Neural cell (in vitro differentiated cells): ENCODE results near the gene GADL1. TPM values are rescaled to one million over a fixed set of nuclear protein-coding genes. Genes with fewer than 3 reads are reported as not detected.

Source experiments
- H2AFZ ChIP-seq: fragments of 200-600, 300-800 bp; sonication (generic), shearing (Covaris generic); 2 replicates; pipeline ENCODE4 v1.6.0; 2014; ENCODE audit warnings: low read depth, mild to moderate bottlenecking, antibody characterized with exemption, low read length, moderate library complexity
- H3F3A ChIP-seq: fragments of 200-600 bp; shearing (Covaris generic); 2 replicates; pipeline ENCODE4 v1.6.1; 2016; ENCODE audit warnings: mild to moderate bottlenecking, moderate library complexity, mixed read lengths, antibody characterized with exemption, low read length; ENCODE audit not compliant: insufficient read depth, poor library complexity, severe bottlenecking
- H3K27ac ChIP-seq: fragments of 200-600, 300-800 bp; sonication (generic), shearing (Covaris generic); 2 replicates; pipeline ENCODE4 v1.5.1; 2014; ENCODE audit warnings: mild to moderate bottlenecking, low read length, moderate library complexity
- H3K27me3 ChIP-seq: fragments of 300-800, 200-600 bp; sonication (generic), shearing (Covaris generic); 2 replicates; pipeline ENCODE4 v1.6.0; 2014; ENCODE audit warnings: mild to moderate bottlenecking, low read depth, low read length, moderate library complexity; ENCODE audit not compliant: insufficient read depth
- H3K36me3 ChIP-seq: fragments of 300-800, 200-600 bp; sonication (generic), shearing (Covaris generic); 2 replicates; pipeline ENCODE4 v1.5.1; 2014; ENCODE audit warnings: mild to moderate bottlenecking, antibody characterized with exemption, low read length, moderate library complexity; ENCODE audit not compliant: insufficient read depth
- H3K4me2 ChIP-seq: fragments of 300-800, 200-600 bp; sonication (generic), shearing (Covaris generic); 2 replicates; pipeline ENCODE4 v1.6.0; 2014; ENCODE audit warnings: mild to moderate bottlenecking, low read length
- H3K4me3 ChIP-seq: fragments of 300-800, 200-600 bp; sonication (generic), shearing (Covaris generic); 2 replicates; pipeline ENCODE4 v1.5.1; 2014; ENCODE audit warnings: mild to moderate bottlenecking, low read length, moderate library complexity
- H3K79me2 ChIP-seq: fragments of 200-600 bp; shearing (Covaris generic); replicated peaks from 2 replicates; pipeline ENCODE4 v1.6.0; 2014; ENCODE audit warnings: mild to moderate bottlenecking, low read length, moderate library complexity; ENCODE audit not compliant: insufficient read depth
- H3K9ac ChIP-seq: fragments of 300-800, 200-600 bp; sonication (generic), shearing (Covaris generic); 2 replicates; pipeline ENCODE4 v1.6.1; 2016; ENCODE audit warnings: mild to moderate bottlenecking, low read length, mixed read lengths
- H3K9me2 ChIP-seq: fragments of 200-600 bp; shearing (Covaris generic); 2 replicates; pipeline ENCODE4 v1.6.1; 2016; ENCODE audit warnings: mild to moderate bottlenecking, low read length, mixed read lengths; ENCODE audit not compliant: insufficient read depth
- H3K9me3 ChIP-seq: fragments of 200-600, 300-800 bp; sonication (generic), shearing (Covaris generic); 2 replicates; pipeline ENCODE4 v1.6.1; 2016; ENCODE audit warnings: mild to moderate bottlenecking, mixed run types, low read length, moderate library complexity, mixed read lengths
- H4K20me1 ChIP-seq: fragments of 200-600 bp; shearing (Covaris generic); 2 replicates; pipeline ENCODE4 v1.6.1; 2016; ENCODE audit warnings: mild to moderate bottlenecking, mixed run types; ENCODE audit not compliant: insufficient read depth
- EP300 ChIP-seq: fragments of 450-650 bp; conservative IDR thresholded peaks from 2 replicates; pipeline ENCODE4 v1.6.1; 2014; ENCODE audit warnings: antibody characterized with exemption, mild to moderate bottlenecking, moderate library complexity; ENCODE audit not compliant: poor library complexity, severe bottlenecking
- EZH2 ChIP-seq: fragments of 200-600, 300-800 bp; shearing (Covaris generic), sonication (generic); IDR thresholded peaks from 2 replicates; pipeline ENCODE4 v1.6.1; 2014; ENCODE audit warnings: antibody characterized with exemption, low read length, borderline replicate concordance, mild to moderate bottlenecking; ENCODE audit not compliant: insufficient read depth, poor library complexity, severe bottlenecking
- MXI1 ChIP-seq: fragments of 450-650 bp; conservative IDR thresholded peaks from 2 replicates; pipeline ENCODE4 v1.6.1; 2014; ENCODE audit warnings: antibody characterized with exemption, mild to moderate bottlenecking; ENCODE audit not compliant: poor library complexity, severe bottlenecking
- POLR2AphosphoS5 ChIP-seq: IDR thresholded peaks from 2 replicates; pipeline ENCODE4 v1.6.1; 2012
- RAD21 ChIP-seq: fragments of 450-650 bp; conservative IDR thresholded peaks from 2 replicates; pipeline ENCODE4 v1.6.1; 2014; ENCODE audit warnings: antibody characterized with exemption, mild to moderate bottlenecking, moderate library complexity
- SMC3 ChIP-seq: fragments of 450-650 bp; conservative IDR thresholded peaks from 2 replicates; pipeline ENCODE4 v1.6.1; 2014; ENCODE audit warnings: antibody characterized with exemption, mild to moderate bottlenecking, moderate library complexity; ENCODE audit not compliant: poor library complexity
- TAF1 ChIP-seq: IDR thresholded peaks from 2 replicates; pipeline ENCODE4 v1.6.1; 2012; ENCODE audit warnings: low read depth
- polyA plus RNA-seq: library from polyadenylated mRNA; depleted of rRNA; stranded (reverse); fragments of >200 nt; gene quantifications from 2 replicates; pipeline ENCODE4 v1.2.3, GENCODE V29; 2014
- TF ChIP-seq, protein P1 (sequence below): IDR thresholded peaks from 2 replicates; pipeline ENCODE4 v1.6.1; 2012; ENCODE audit warnings: borderline replicate concordance
- TF ChIP-seq, protein P2 (sequence below): fragments of 450-650 bp; IDR thresholded peaks from 2 replicates; pipeline ENCODE4 v1.5.1; 2014; ENCODE audit warnings: antibody characterized with exemption, mild to moderate bottlenecking, moderate library complexity; ENCODE audit not compliant: poor library complexity, severe bottlenecking

Gene GADL1
- polyA plus RNA-seq, 1 donor from 2014 or later, result not detected

DNA sequence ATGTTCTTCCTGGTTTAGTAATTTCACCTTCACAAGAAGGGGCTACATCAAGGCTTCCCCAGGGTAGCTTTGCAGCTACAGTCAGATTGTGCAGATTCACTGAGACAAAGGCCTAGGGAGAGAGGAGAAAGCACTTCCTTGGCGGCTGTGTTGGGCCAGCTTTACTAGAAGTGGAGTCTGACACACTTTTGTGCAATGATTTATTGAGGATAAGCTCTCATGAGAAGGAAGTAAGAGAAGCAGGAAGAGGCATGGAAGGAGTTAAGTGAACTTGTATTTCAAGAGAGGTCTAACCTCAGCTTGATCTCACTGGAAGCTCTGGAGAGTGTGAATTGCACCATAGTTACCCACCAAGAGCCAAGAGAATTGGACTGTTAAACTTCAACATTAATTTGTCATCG lies 209.2 kb downstream of the GADL1 start:
- no peaks in the 10 kb centered on the region for H3K79me2 ChIP-seq
- no peaks in the 10 kb centered on the region for H3F3A ChIP-seq
- H3K27ac ChIP-seq, result no peak overlapping the region
- no peaks in the 10 kb centered on the region for H3K27me3 ChIP-seq
- no peak for TF ChIP-seq SMC3
- no peak for TF ChIP-seq MXI1
- TF ChIP-seq, protein P1, sequence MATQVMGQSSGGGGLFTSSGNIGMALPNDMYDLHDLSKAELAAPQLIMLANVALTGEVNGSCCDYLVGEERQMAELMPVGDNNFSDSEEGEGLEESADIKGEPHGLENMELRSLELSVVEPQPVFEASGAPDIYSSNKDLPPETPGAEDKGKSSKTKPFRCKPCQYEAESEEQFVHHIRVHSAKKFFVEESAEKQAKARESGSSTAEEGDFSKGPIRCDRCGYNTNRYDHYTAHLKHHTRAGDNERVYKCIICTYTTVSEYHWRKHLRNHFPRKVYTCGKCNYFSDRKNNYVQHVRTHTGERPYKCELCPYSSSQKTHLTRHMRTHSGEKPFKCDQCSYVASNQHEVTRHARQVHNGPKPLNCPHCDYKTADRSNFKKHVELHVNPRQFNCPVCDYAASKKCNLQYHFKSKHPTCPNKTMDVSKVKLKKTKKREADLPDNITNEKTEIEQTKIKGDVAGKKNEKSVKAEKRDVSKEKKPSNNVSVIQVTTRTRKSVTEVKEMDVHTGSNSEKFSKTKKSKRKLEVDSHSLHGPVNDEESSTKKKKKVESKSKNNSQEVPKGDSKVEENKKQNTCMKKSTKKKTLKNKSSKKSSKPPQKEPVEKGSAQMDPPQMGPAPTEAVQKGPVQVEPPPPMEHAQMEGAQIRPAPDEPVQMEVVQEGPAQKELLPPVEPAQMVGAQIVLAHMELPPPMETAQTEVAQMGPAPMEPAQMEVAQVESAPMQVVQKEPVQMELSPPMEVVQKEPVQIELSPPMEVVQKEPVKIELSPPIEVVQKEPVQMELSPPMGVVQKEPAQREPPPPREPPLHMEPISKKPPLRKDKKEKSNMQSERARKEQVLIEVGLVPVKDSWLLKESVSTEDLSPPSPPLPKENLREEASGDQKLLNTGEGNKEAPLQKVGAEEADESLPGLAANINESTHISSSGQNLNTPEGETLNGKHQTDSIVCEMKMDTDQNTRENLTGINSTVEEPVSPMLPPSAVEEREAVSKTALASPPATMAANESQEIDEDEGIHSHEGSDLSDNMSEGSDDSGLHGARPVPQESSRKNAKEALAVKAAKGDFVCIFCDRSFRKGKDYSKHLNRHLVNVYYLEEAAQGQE, result no peak
- TF ChIP-seq TAF1, result no peak
- TF ChIP-seq RAD21, result no peak
- TF ChIP-seq POLR2AphosphoS5, result no peak
- TF ChIP-seq EP300, result no peak
- no peak for TF ChIP-seq EZH2
- TF ChIP-seq, protein P2, sequence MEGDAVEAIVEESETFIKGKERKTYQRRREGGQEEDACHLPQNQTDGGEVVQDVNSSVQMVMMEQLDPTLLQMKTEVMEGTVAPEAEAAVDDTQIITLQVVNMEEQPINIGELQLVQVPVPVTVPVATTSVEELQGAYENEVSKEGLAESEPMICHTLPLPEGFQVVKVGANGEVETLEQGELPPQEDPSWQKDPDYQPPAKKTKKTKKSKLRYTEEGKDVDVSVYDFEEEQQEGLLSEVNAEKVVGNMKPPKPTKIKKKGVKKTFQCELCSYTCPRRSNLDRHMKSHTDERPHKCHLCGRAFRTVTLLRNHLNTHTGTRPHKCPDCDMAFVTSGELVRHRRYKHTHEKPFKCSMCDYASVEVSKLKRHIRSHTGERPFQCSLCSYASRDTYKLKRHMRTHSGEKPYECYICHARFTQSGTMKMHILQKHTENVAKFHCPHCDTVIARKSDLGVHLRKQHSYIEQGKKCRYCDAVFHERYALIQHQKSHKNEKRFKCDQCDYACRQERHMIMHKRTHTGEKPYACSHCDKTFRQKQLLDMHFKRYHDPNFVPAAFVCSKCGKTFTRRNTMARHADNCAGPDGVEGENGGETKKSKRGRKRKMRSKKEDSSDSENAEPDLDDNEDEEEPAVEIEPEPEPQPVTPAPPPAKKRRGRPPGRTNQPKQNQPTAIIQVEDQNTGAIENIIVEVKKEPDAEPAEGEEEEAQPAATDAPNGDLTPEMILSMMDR, result no peak
- H3K9ac ChIP-seq, result no peak overlapping the region
- no peaks in the 10 kb centered on the region for H4K20me1 ChIP-seq
- no peaks in the 10 kb centered on the region for H3K9me2 ChIP-seq
- H3K36me3 ChIP-seq, result no peaks in the 10 kb centered on the region
- no peaks in the 10 kb centered on the region for H3K9me3 ChIP-seq
- no peak overlapping the region for H2AFZ ChIP-seq
- H3K4me3 ChIP-seq, result no peak overlapping the region
- H3K4me2 ChIP-seq, result no peak overlapping the region

DNA sequence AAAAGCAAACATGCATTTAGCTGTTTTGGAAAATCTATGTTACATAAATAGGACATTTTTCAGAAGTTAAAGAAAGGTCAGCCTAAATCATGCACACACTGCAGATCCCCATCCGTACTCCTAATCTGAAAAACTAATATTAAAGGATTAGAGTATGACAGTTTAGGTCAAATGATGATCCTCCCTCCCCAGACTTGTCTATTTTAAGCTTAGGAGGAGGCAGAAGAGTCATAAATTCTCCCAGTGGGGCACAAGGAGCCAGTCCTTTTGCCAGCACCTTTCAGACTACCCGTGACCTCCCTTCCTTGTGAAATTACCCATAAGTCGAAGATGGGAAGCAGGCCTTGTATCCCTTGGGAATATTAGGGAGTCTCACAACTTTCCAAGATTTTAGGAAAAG lies 210.1 kb downstream of the GADL1 start:
- no peaks in the 10 kb centered on the region for H3K36me3 ChIP-seq
- H4K20me1 ChIP-seq, result no peaks in the 10 kb centered on the region
- H3K79me2 ChIP-seq, result no peaks in the 10 kb centered on the region
- H3K9me3 ChIP-seq, result no peaks in the 10 kb centered on the region
- no peak overlapping the region for H3K27ac ChIP-seq
- H3K9me2 ChIP-seq, result no peaks in the 10 kb centered on the region
- no peaks in the 10 kb centered on the region for H3F3A ChIP-seq
- no peak overlapping the region for H3K9ac ChIP-seq
- TF ChIP-seq EZH2 (no peak), SMC3 (no peak), RAD21 (no peak), MXI1 (no peak), POLR2AphosphoS5 (no peak), EP300 (no peak), TAF1 (no peak)
- TF ChIP-seq, protein P2, result no peak
- TF ChIP-seq, protein P1, result no peak
- H3K4me3 ChIP-seq, result no peak overlapping the region
- H2AFZ ChIP-seq, result no peak overlapping the region
- no peak overlapping the region for H3K4me2 ChIP-seq
- no peaks in the 10 kb centered on the region for H3K27me3 ChIP-seq
